Measurements from ENCODE around the gene CLDN20. TPM values are rescaled to one million over a fixed set of nuclear protein-coding genes. Genes with fewer than 3 reads are reported as not detected.

Gene CLDN20
- total RNA-seq, 1 donor from 2014 or later, result not detected

- intact Hi-C loops (cut with micrococcal nuclease), result loop anchor here (1.0 kb wide), 1 partner anchor 91 kb away; no protein-coding TSS in a partner anchor
These were observed 4.5 kb downstream of the CLDN20 start for GRCh38 chr6:155268088-155268867.

- intact Hi-C loops (cut with micrococcal nuclease), result no loop called here
These were observed 6.0 kb downstream of the CLDN20 start for GRCh38 chr6:155269765-155270164.

- intact Hi-C loops (cut with micrococcal nuclease), result no loop called here
These were observed 6.8 kb downstream of the CLDN20 start for GRCh38 chr6:155270561-155271091.

- intact Hi-C loops (cut with micrococcal nuclease), result no loop called here
These were observed 7.3 kb downstream of the CLDN20 start for GRCh38 chr6:155271145-155271544.

- intact Hi-C loops (cut with micrococcal nuclease), result no loop called here
These were observed 8.8 kb downstream of the CLDN20 start for GRCh38 chr6:155272353-155273232.

GRCh38 chr6:155273431-155273830 is 9.6 kb downstream of the CLDN20 start:
- intact Hi-C loops (cut with micrococcal nuclease), result no loop called here

- intact Hi-C loops (cut with micrococcal nuclease), result no loop called here
These were observed 10.3 kb downstream of the CLDN20 start for GRCh38 chr6:155274106-155274505.

GRCh38 chr6:155274533-155274932 is 10.7 kb downstream of the CLDN20 start:
- intact Hi-C loops (cut with micrococcal nuclease), result no loop called here

GRCh38 chr6:155275808-155276480 is 12.1 kb downstream of the CLDN20 start:
- intact Hi-C loops (cut with micrococcal nuclease), result no loop called here

GRCh38 chr6:155276638-155277037 is 12.8 kb downstream of the CLDN20 start:
- intact Hi-C loops (cut with micrococcal nuclease), result no loop called here

GRCh38 chr6:155278319-155279049 is 14.7 kb downstream of the CLDN20 start:
- intact Hi-C loops (cut with micrococcal nuclease), result no loop called here

- intact Hi-C loops (cut with micrococcal nuclease), result no loop called here
These were observed 21.0 kb downstream of the CLDN20 start for GRCh38 chr6:155284775-155285174.

- intact Hi-C loops (cut with micrococcal nuclease), result no loop called here
These were observed 23.9 kb downstream of the CLDN20 start for GRCh38 chr6:155287762-155288161.

GRCh38 chr6:155290491-155290890 is 26.7 kb downstream of the CLDN20 start:
- intact Hi-C loops (cut with micrococcal nuclease), result no loop called here

- intact Hi-C loops (cut with micrococcal nuclease), result no loop called here
These were observed 27.5 kb downstream of the CLDN20 start for GRCh38 chr6:155291291-155291690.

GRCh38 chr6:155292711-155293110 is 28.9 kb downstream of the CLDN20 start:
- intact Hi-C loops (cut with micrococcal nuclease), result no loop called here

- intact Hi-C loops (cut with micrococcal nuclease), result no loop called here
These were observed 33.9 kb downstream of the CLDN20 start for GRCh38 chr6:155297669-155298068.

GRCh38 chr6:155301867-155302266 is 38.1 kb downstream of the CLDN20 start:
- intact Hi-C loops (cut with micrococcal nuclease), result no loop called here

GRCh38 chr6:155303361-155303870 is 39.6 kb downstream of the CLDN20 start:
- intact Hi-C loops (cut with micrococcal nuclease), result no loop called here

GRCh38 chr6:155306958-155307357 is 43.1 kb downstream of the CLDN20 start:
- intact Hi-C loops (cut with micrococcal nuclease), result no loop called here

GRCh38 chr6:155309150-155309549 is 45.3 kb downstream of the CLDN20 start:
- intact Hi-C loops (cut with micrococcal nuclease), result no loop called here
